Stomach (tissue), 4 donors: Measurements from ENCODE around the gene DOCK2.

ENCODE experiments used
- CTCF ChIP-seq, 7 experiments: fragments of 450-650 bp in 4 of 7; fragments of 200-600 bp in 3 of 7; sonication (generic) in 3 of 7; IDR thresholded peaks; one replicate each; pipeline ENCODE4 v1.5.1; 2016 to 2019; ENCODE audit warnings: antibody characterized with exemption in 7 of 7, control low read depth in 2 of 7, mild to moderate bottlenecking in 1 of 7
- EP300 ChIP-seq: sonication (generic); formaldehyde crosslinking; IDR thresholded peaks from one replicate; pipeline ENCODE4 v1.6.1; 2017; ENCODE audit warnings: antibody characterized with exemption
- POLR2A ChIP-seq, 4 donors: fragments of 450-650 bp; IDR thresholded peaks; one replicate each; pipeline ENCODE4 v1.6.1; 2016; ENCODE audit warnings: antibody characterized with exemption in 4 of 4, control low read depth in 2 of 4, mild to moderate bottlenecking in 1 of 4, moderate library complexity in 1 of 4
- POLR2AphosphoS5 ChIP-seq, 3 donors: sonication (generic); formaldehyde crosslinking; IDR thresholded peaks; one replicate each; pipeline ENCODE4 v1.6.1; 2016; ENCODE audit warnings: antibody characterized with exemption in 3 of 3

GRCh38 chr5:169772688-169773087 is 135.6 kb downstream of the DOCK2 start:
- no peak for TF ChIP-seq CTCF (IDR thresholded peaks at IDR 0.05)
- no peak for TF ChIP-seq EP300
- TF ChIP-seq POLR2A (IDR thresholded peaks at IDR 0.05), result no peak
- no peak for TF ChIP-seq POLR2AphosphoS5 (IDR thresholded peaks at IDR 0.05)
